Epithelial cell of esophagus (primary cell): Measurements from ENCODE around the gene TPM2.

Experiments
- DNase-seq: peaks from one replicate; pipeline ENCODE4 v3.0.0; 2010; ENCODE audit warnings: low read depth
- H3K4me3 ChIP-seq: 2 replicates; pipeline ENCODE4 v1.5.1; 2011; ENCODE audit warnings: mild to moderate bottlenecking, low read length, control low read depth
- CTCF ChIP-seq: IDR thresholded peaks from 2 replicates; pipeline ENCODE4 v1.5.1; 2011; ENCODE audit warnings: low read depth, mild to moderate bottlenecking, low read length, control low read depth, inconsistent platforms; ENCODE audit not compliant: insufficient read depth; ENCODE audit errors: missing control alignments

The TPM2 gene

GRCh38 chr9:35689542-35690293 lies at the start of gene TPM2:
Gene TPM2, minus strand, starts transcription at chr9:35689925. Its CDS starts 108 bp downstream, at chr9:35689817.
- TF ChIP-seq CTCF = no peak
- H3K4me3 ChIP-seq = peak within 1 kb of the TSS; percentile 58
- peak; percentile 40 for DNase-seq

DNA sequence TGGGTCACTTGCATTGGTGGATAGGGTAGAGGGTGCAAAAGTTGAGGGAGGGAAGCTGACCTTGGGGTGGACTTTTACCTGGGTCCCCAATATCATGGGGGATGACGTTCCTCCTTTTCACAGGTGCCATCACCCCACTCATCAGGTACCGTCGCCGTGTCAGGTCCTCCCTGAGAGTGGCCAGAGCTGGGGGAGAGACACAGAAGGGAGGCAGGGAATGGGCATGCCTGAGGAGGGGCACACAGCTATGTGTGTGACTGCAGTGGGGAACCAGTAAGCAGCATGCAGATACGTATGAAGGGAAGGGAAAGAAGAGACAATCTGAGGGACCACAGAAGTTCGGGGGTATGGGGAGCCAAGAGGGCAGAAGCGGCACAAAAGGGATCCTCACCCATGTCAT lies 49.2 kb upstream of the TPM2 start:
- DNase-seq = no peak
- no peak for TF ChIP-seq CTCF
- H3K4me3 ChIP-seq = no peak overlapping the region

DNA sequence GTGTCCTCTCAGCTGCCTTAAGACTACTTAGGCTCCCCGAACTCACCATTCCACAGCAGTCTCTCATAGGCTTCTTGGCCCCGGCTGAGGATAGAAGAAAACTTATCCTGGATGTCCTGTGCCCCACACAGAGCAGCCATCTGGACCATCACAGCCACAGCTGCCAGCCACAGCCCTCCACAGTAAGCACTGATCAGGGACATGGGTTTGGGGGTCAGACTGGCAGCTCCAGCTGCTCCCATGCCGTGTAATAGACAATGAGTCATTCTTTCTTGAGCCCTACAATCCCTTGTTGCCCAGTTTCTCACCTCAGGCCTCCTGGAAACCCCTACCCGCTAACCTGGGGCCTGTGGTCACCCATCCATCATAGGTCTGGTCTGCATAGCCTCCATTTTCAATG lies 48.5 kb upstream of the TPM2 start:
- no peak for DNase-seq
- TF ChIP-seq CTCF = no peak

GRCh38 chr9:35737143-35737542 lies 47.4 kb upstream of the TPM2 start:
- TF ChIP-seq CTCF = no peak
- H3K4me3 ChIP-seq = no peak overlapping the region
- no peak for DNase-seq

More for the DNA sequence above, 48.5 kb upstream of the TPM2 start:
- H3K4me3 ChIP-seq = no peak overlapping the region

GRCh38 chr9:35736201-35736633 lies 46.5 kb upstream of the TPM2 start:
- no peak overlapping the region for H3K4me3 ChIP-seq
- peak; percentile 82 for DNase-seq
- peak; percentile 98 for TF ChIP-seq CTCF

DNA sequence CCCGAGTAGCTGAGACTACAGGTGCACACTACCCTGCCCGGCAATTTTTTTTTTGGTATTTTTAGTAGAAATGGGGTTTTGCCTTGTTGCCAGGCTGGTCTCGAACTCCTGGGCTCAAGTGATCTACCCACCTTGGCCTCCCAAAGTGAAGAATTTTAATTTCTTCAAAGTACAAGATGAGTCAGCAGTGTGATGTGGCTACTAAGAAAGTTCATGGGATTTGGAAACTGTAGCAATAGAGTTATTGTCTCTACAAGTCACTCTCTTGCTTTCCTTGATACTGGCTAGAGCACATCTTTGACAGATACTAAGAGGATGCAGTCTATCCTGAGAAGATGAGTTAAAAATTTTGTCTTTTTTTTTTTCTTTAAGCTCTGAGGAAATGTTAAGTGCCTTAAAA lies 44.4 kb upstream of the TPM2 start:
- DNase-seq = no peak
- H3K4me3 ChIP-seq = no peak overlapping the region
- TF ChIP-seq CTCF = no peak
